ENCODE data around the gene TMEM33. TPM values are rescaled to one million over a fixed set of nuclear protein-coding genes. Genes with fewer than 3 reads are reported as not detected.

TMEM33 gene
- total RNA-seq, 1 donor from 2014 or later: 60.9 TPM

DNA sequence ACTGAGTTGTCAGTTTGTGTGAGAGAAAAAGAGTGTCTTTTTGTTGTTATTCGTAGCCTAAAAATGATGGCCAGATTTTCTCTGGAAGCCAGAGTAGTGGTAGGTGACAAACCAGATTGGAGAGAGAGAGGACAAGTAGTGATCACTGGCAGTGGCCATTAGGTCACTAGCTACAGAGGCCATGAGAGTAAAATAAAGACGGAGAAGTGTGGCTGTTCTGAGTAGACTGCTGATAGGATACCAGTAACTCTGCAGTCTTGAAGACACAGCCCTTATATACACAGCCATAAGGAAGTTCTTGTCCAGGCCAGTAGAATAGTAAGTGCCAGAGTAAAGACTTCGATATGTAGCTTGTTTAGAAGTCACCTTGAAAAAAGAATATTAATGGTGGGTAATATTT, 62.8 kb downstream of the TMEM33 start:
- DNase-seq (ENCODE audit: low read depth): no peak

GRCh38 chr4:41999321-41999720, 64.1 kb downstream of the TMEM33 start:
- no peak for DNase-seq (ENCODE audit: low read depth)

GRCh38 chr4:42008011-42008786, 73.0 kb downstream of the TMEM33 start:
- DNase-seq (ENCODE audit: low read depth): no peak

Other genes starting within 250 kb of the TMEM33 start
- not detected in 2 replicates for gene PHOX2B, start 186.7 kb upstream of the TMEM33 start, total RNA-seq
- gene DCAF4L1, start 46.3 kb downstream of the TMEM33 start, total RNA-seq: 0.15 TPM in 1 of 2 replicates, not detected in the other
- 116 and 124 TPM in 2 replicates for gene SLC30A9, start 55.1 kb downstream of the TMEM33 start, total RNA-seq
- gene BEND4, start 217.2 kb downstream of the TMEM33 start, total RNA-seq: not detected in 2 replicates

Data from renal cortical epithelial cell (primary cell).